CD4-positive, alpha-beta memory T cell (primary cell): ENCODE results near the gene GALNS. TPM values are rescaled to one million over a fixed set of nuclear protein-coding genes. Genes with fewer than 3 reads are reported as not detected.
A peak's percentile ranks its signal among the peaks of the same experiment; 100 is the strongest.
"Not testable (repeated sequence)": the region's sequence is repeated elsewhere in the genome, so short reads cannot be mapped to it uniquely, and the experiment has no call there.

Experiments used
- CTCF ChIA-PET: fragments of 350-600 bp; sonication (Branson Sonifier 250); formaldehyde crosslinking; loops from one replicate; lab custom pipeline; 2021; ENCODE audit warnings: inconsistent platforms; ENCODE audit not compliant: partially characterized antibody; lab: Charles Lee
- POLR2A ChIA-PET: fragments of 350-600 bp; sonication (Branson Sonifier 250); formaldehyde crosslinking; loops from one replicate; lab custom pipeline; 2021; ENCODE audit not compliant: partially characterized antibody; lab: Charles Lee
- DNase-seq, 5 donors: peaks; one replicate each; pipeline versions ENCODE4 v3.0.0 to v3.0.0-alpha.2; 2020 to 2022; ENCODE audit warnings: mixed read lengths in 1 of 5
- H3K27ac ChIP-seq: one replicate; pipeline ENCODE4 v1.7.0; 2013; ENCODE audit warnings: low read depth, low read length
- H3K27me3 ChIP-seq: 2 replicates; pipeline ENCODE4 v1.7.0; 2013; ENCODE audit warnings: mild to moderate bottlenecking, low read length, moderate library complexity; ENCODE audit not compliant: insufficient read depth
- H3K36me3 ChIP-seq: 2 replicates; pipeline ENCODE4 v1.7.0; 2013; ENCODE audit warnings: mild to moderate bottlenecking, low read length, moderate library complexity; ENCODE audit not compliant: insufficient read depth
- H3K4me1 ChIP-seq: 2 replicates; pipeline ENCODE4 v1.7.0; 2013; ENCODE audit warnings: mild to moderate bottlenecking, low read length, moderate library complexity; ENCODE audit not compliant: insufficient read depth
- H3K4me3 ChIP-seq, 2 donors: one replicate each; pipeline ENCODE4 v1.7.0; 2013; ENCODE audit warnings: low read length in 2 of 2, mild to moderate bottlenecking in 1 of 2
- H3K9me3 ChIP-seq, 2 donors: one replicate each; pipeline ENCODE4 v1.7.0; 2013; ENCODE audit warnings: low read length in 2 of 2, control low read depth in 1 of 2; ENCODE audit not compliant: control insufficient read depth in 1 of 2
- H3K27ac Mint-ChIP-seq, 7 donors: one replicate each; pipeline ENCODE4 v1.8.0; 2020 to 2021; ENCODE audit warnings: mixed read lengths in 7 of 7, mild to moderate bottlenecking in 6 of 7, inconsistent platforms in 3 of 7, moderate library complexity in 3 of 7
- H3K27me3 Mint-ChIP-seq, 2 donors: one replicate each; pipeline ENCODE4 v1.8.0; 2020 to 2021; ENCODE audit warnings: mixed read lengths in 2 of 2
- H3K36me3 Mint-ChIP-seq, 2 donors: one replicate each; pipeline ENCODE4 v1.8.0; 2020 to 2021; ENCODE audit warnings: mixed read lengths in 2 of 2, inconsistent platforms in 1 of 2, mild to moderate bottlenecking in 1 of 2
- H3K4me1 Mint-ChIP-seq, 4 donors: one replicate each; pipeline ENCODE4 v1.8.0; 2020 to 2021; ENCODE audit warnings: mixed read lengths in 4 of 4, mild to moderate bottlenecking in 1 of 4
- H3K4me3 Mint-ChIP-seq, 8 donors: one replicate each; pipeline ENCODE4 v1.8.0; 2020 to 2021; ENCODE audit warnings: mixed read lengths in 8 of 8, mild to moderate bottlenecking in 7 of 8, moderate library complexity in 6 of 8, inconsistent platforms in 3 of 8
- H3K9me3 Mint-ChIP-seq, 8 donors: one replicate each; pipeline ENCODE4 v1.8.0; 2020 to 2021; ENCODE audit warnings: mixed read lengths in 8 of 8, mild to moderate bottlenecking in 5 of 8, inconsistent platforms in 3 of 8, moderate library complexity in 1 of 8
- intact Hi-C: fragments of 100-400 bp; cut with micrococcal nuclease; formaldehyde crosslinking; loops from one replicate; pipeline ENCODE4 v1.15.1; 2023
- polyA plus RNA-seq, 2 donors: library from polyadenylated mRNA; unstranded; fragments of 300-500 nt; fragmentation: Illumina TruSeq; gene quantifications; one replicate each; pipeline ENCODE4 v1.2.3, GENCODE V29; 2021
- total RNA-seq, 2 experiments: library from RNA; stranded (reverse); gene quantifications; one replicate each; pipeline ENCODE4 v1.2.3, GENCODE V29; 2021

Gene GALNS
- total and polyA plus RNA-seq, 4 experiments from 2014 or later = 5.6 to 65.7 (median 33.7) TPM

DNA sequence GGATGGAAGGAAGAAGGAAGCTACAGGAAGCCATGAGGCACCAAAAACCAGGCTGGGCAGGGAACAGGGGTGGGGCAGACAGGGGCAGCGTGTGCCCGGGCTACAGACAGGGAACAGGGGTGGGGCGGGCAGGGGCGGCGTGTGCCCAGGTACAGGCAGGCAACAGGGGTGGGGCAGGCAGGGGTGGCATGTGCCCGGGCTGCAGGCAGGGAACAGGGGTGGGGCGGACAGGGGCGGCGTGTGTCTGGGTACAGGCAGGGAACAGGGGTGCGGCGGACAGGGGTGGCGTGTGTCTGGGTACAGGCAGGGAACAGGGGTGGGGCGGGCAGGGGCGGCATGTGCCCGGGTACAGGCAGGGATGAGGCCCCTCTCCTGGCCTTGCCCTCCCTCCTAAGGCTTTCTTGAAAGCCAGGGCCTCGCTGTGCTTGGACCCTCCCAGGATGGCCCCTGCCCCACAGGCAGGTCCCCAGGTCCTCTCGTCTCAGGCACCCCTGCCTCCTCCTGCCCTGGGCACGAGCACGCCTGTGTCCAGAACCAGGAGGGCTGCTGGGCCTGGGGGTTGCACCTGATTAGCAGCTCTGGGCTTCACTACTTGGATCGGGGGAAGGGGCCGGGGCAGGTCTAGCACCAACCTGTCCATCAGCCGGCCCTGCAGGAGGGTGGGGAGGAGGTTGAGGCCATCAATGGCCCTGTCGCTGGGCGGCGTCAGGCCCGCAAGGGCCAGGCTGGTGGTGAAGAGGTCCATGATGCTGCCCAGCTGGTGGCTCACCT lies 30.5 kb downstream of the GALNS start:
- Mint-ChIP-seq H3K4me3 (peak overlapping the region in 1 of 8 donors; percentile 42), H3K27ac (no peak overlapping the region), H3K27me3 (no peaks in the 10 kb centered on the region), H3K9me3 (no peaks in the 10 kb centered on the region), H3K36me3 (peaks cover 0 to 9% of the 10 kb centered on the region in 2 donors), H3K4me1 (no peaks in the 10 kb centered on the region)
- Histone ChIP-seq H3K4me1 (no peaks in the 10 kb centered on the region), H3K9me3 (no peaks in the 10 kb centered on the region), H3K27ac (no peak overlapping the region), H3K36me3 (no peaks in the 10 kb centered on the region), H3K27me3 (no peaks in the 10 kb centered on the region), H3K4me3 (no peak overlapping the region)
- intact Hi-C loops = no loop called here
- ChIA-PET CTCF (no interaction called here), POLR2A (no interaction called here)
- no peak for DNase-seq

DNA sequence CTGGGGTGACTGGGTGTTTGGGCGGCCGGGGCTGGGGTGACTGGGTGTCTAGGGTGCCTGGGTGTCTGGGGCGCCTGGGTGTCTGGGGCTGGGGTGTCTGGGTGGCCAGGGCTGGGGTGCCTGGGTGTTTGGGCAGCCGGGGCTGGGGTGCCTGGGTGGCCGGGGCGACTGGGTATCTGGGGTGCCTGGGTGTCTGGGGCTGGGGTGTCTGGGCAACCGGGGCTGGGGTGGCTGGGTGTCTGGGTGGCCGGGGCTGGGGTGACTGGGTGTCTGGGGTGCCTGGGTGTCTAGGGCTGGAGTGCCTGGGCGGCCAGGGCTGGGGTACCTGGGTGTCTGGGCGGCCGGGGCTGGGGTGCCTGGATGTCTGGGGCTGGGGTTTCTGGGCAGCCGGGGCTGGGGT lies 31.6 kb downstream of the GALNS start:
- Mint-ChIP-seq H3K4me1 (no peaks in the 10 kb centered on the region), H3K9me3 (no peaks in the 10 kb centered on the region), H3K27ac (no peak overlapping the region), H3K27me3 (no peaks in the 10 kb centered on the region), H3K4me3 (no peak overlapping the region), H3K36me3 (peaks cover 0 to 9% of the 10 kb centered on the region in 2 donors)
- Histone ChIP-seq H3K4me3 (no peak overlapping the region), H3K27me3 (no peaks in the 10 kb centered on the region), H3K9me3 (no peaks in the 10 kb centered on the region), H3K4me1 (no peaks in the 10 kb centered on the region), H3K36me3 (no peaks in the 10 kb centered on the region), H3K27ac (no peak overlapping the region)
- POLR2A ChIA-PET = no interaction called here
- intact Hi-C loops = no loop called here
- DNase-seq = no peak
- CTCF ChIA-PET = no interaction called here

DNA sequence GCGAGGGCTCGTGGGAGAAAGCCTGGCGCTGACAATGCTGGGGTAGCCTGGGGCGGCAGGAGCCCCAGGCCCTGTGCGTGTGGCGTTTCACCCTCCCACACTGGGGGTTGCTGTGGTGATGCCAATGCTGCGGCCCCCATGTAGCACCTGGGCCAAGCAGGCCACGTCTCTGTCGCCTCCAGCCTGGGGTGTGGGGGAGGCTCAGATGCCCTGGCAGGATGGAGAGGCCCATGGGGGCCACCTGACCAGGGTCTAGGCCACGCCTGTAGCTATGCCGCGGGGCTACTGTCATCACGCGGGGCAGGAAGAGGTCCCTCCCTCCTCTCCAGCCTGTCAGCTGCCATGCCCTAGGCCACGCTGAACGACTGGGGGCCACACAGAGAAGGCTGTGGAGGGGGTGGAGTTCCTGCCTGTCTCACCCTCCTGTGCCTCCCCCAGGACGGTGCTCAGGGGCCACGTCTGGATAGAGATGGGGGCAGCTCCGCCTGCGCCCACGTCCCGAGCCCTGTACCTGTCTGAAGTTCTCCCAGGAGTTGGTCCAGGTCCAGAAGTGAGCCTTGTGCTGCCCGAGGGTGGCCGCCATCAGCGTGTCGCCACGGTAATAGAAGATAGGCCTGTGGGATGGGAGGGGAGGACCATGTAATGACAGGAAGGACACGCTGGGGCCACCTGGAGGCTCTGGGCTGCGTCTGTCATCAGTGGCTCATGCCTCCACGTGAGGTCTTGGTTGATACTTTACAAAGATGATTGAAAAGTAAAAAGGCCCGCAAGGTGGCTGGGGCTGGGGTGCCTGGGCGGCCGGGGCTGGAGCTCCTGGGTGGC lies 32.3 kb downstream of the GALNS start:
- Histone ChIP-seq H3K36me3 (no peaks in the 10 kb centered on the region), H3K27me3 (no peaks in the 10 kb centered on the region), H3K9me3 (no peaks in the 10 kb centered on the region), H3K4me3 (no peak overlapping the region), H3K4me1 (no peaks in the 10 kb centered on the region), H3K27ac (no peak overlapping the region)
- Mint-ChIP-seq H3K4me1 (no peaks in the 10 kb centered on the region), H3K36me3 (peaks cover 0 to 8% of the 10 kb centered on the region in 2 donors), H3K4me3 (no peak overlapping the region), H3K27me3 (no peaks in the 10 kb centered on the region), H3K9me3 (no peaks in the 10 kb centered on the region), H3K27ac (no peak overlapping the region)
- ChIA-PET POLR2A (no interaction called here), CTCF (no interaction called here)
- no peak for DNase-seq
- intact Hi-C loops = no loop called here

DNA sequence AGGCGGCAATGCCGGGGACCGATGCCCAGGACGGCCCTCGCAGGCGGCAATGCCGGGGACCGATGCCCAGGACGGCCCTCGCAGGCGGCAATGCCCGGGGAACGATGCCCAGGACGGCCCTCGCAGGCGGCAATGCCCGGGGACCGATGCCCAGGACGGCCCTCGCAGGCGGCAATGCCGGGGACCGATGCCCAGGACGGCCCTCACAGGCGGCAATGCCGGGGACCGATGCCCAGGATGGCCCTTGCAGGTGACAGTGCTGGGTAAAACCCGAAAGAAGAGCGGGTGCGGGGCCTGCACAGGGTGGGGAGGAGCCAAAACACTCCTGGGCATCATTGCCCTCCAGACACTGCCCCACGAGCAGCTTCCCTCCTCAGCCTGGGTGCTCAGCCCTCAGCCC lies 33.1 kb downstream of the GALNS start:
- H3K4me3 ChIP-seq, CTCF ChIA-PET, H3K4me1 Mint-ChIP-seq, H3K9me3 Mint-ChIP-seq, intact Hi-C loops, H3K4me1 ChIP-seq, H3K27me3 Mint-ChIP-seq, H3K9me3 ChIP-seq, H3K36me3 ChIP-seq, DNase-seq, POLR2A ChIA-PET, H3K27me3 ChIP-seq, H3K36me3 Mint-ChIP-seq, H3K27ac ChIP-seq, H3K4me3 Mint-ChIP-seq: not testable (repeated sequence)
- H3K27ac Mint-ChIP-seq = peak overlapping the region in 1 of 7 donors; percentile 57

DNA sequence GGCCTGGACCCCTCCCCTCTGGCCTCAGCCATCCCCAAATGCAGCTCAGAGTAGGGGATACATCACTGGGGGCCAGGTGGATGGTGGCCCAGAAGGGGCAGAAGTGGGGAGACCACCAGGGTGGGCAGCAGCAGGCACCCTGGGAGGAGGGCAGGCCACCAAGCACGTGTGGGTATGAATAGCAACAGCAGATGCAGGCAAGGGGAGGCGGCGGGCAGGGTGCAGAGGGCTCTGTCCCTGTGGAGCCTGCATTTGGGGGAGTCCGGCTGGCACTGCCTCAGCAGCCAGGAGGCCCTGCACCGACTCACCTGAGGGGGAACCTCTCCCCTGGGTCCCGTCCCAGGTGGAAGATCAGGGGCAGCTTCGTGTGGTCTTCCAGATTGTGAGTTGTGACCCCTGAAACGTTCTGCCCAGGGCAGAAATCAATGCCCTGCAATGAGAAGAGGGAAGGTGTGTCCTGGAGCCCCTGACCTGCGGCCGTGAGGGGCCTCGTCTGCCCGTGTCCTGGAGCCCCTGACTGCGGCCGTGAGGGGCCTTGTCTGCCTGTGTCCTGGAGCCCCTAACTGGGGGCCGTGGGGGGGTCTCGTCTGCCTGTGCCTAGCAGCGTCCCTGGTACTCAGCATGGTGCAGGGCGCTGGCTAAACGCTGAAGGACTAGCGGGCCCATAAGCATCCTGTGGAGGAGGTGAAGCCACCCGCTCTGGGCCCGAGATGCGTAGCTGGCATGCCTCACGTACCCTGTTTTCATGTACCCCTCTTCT lies 34.3 kb downstream of the GALNS start:
- no peak overlapping the region for H3K27ac Mint-ChIP-seq
- POLR2A ChIA-PET = no interaction called here

DNA sequence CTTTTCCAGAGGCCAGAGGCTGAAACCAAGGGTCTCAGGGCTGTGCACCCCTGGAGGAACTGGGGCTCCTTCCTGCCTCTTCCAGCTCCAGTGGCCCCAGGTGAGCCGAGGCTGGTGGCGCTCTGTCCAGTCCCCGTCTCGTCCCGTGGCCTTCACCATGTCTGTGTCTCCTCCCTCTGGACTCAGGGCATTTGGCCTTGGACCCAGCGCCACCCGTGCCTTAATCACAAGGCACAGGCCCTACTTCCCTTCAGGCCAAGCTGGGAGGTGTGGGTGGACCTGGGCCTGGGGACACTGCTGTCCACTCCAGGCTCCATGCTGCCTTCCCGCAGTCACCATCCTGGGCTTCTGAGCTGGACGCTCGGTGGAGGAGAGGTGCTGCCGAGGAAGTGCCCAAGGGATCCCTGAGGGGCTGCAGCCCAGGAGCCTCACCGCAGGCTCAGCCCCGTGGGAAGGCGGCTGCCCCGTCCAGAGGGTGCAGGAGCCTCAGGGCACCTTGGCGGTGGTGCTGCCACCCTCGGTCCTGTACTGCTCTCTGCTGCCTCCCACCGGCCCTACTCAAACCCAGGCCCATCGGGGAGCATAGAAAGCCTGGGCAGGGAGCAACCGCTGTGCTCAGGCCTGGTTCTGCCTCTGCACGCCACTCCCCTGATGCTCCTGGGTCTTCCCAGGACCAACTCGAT lies 35.4 kb downstream of the GALNS start:
- no peak for DNase-seq
- Mint-ChIP-seq H3K4me1 (no peaks in the 10 kb centered on the region), H3K27ac (no peak overlapping the region), H3K9me3 (no peaks in the 10 kb centered on the region), H3K27me3 (no peaks in the 10 kb centered on the region), H3K36me3 (peaks cover 0 to 6% of the 10 kb centered on the region in 2 donors), H3K4me3 (no peak overlapping the region)
- Histone ChIP-seq H3K27me3 (no peaks in the 10 kb centered on the region), H3K9me3 (no peaks in the 10 kb centered on the region), H3K4me3 (no peak overlapping the region), H3K27ac (no peak overlapping the region), H3K36me3 (no peaks in the 10 kb centered on the region), H3K4me1 (no peaks in the 10 kb centered on the region)
- ChIA-PET CTCF (no interaction called here), POLR2A (interaction anchor here (1.2 kb wide), 1 partner anchor 9 kb away, joined by 4 read pairs; the partner anchor contains the start of gene APRT)
- intact Hi-C loops = no loop called here

More for the DNA sequence above, 34.3 kb downstream of the GALNS start:
- CTCF ChIA-PET = no interaction called here
- H3K4me1 Mint-ChIP-seq = no peaks in the 10 kb centered on the region
- no peak overlapping the region for H3K4me3 Mint-ChIP-seq
- H3K4me1 ChIP-seq = no peaks in the 10 kb centered on the region
- H3K36me3 Mint-ChIP-seq = peaks cover 0 to 6% of the 10 kb centered on the region in 2 donors
- H3K27me3 Mint-ChIP-seq = no peaks in the 10 kb centered on the region
- no peaks in the 10 kb centered on the region for H3K27me3 ChIP-seq
- no peaks in the 10 kb centered on the region for H3K9me3 Mint-ChIP-seq
- no peak for DNase-seq
- intact Hi-C loops = no loop called here
- no peaks in the 10 kb centered on the region for H3K36me3 ChIP-seq
- H3K4me3 ChIP-seq = no peak overlapping the region
- H3K27ac ChIP-seq = no peak overlapping the region
- H3K9me3 ChIP-seq = no peaks in the 10 kb centered on the region
